ENCODE data around the gene IKZF4.
"Not testable (repeated sequence)": the region's sequence is repeated elsewhere in the genome, so short reads cannot be mapped to it uniquely, and the experiment has no call there.

The IKZF4 gene

GRCh38 chr12:56040151-56040550 lies 19.3 kb downstream of the IKZF4 start:
- DNase-seq (ENCODE audit: low spot score), result no peak

DNA sequence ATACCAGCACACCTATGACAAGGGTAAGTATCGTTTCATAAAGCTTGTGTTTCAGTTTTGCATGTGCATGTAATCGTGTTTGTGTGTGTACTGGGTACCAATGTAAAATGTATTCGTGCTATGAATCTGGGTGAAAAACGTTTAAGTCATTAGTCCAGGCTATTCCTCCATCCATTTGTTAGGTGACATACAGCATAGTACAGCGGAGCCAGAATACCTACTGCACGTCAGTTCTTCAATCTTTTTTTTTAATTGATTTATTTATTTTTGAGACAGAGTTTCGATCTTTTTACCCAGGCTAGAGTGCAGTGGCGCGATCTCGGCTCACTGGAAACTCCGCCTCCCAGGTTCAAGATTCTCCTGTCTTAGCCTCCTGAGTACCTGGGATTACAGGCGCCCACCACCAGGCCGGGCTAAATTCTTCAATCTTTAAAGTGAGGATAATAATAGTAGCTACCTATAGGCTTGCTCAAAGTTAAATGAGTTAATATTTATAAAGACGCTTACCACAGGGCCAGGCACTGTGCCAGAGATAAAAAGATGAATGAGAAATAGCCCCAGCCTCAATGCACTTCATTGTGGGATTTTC lies 20.2 kb downstream of the IKZF4 start:
- DNase-seq (ENCODE audit: low spot score), result no peak

DNA sequence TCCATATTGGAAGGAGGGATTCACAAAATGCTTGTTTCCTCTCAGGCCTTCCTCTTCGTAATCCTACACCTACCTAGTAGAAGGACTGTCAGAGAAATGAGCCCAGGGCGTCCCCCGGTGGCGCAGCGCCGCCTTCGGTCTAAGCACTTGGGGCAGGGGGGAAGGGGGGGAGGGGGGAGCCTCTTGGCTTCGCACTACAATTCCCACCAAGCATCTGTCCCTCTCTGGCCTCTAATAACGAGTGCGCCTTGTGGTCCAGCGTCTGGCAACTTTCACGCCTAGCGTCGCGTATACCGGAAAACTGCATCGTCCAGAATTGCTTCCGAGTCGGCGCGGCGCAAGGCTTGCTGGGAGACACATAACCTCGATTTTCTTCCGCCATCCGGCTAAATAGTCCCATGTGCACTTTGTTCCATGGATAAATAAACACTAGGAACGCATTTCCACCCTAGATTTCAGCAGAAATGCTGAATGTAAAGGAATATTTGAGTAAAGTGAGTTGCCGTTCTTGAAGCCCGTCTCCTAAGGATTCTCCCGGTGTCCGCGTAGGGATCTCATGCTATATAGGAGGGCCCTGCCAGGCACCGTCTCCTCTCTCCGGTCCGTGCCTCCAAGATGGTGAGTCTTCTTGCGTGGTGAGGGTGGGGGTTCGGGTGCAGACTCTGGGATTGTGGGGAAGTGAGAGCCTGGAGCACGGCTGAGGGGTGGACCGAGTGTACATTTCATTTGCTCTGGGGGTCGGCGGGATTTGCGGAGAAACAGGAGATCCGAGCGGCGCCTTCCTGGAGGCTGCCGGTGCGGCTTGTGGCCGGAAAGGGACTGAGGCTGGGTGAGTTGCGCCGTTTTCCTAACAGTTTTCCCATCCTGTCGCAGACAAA lies 20.9 kb downstream of the IKZF4 start, which contains the start of gene RPS26:
RPS26 (plus strand) TSS at position 367 of the 878 bp plus-strand sequence; CDS start at position 616, 249 bp downstream.
- peak; percentile 99 for DNase-seq (ENCODE audit: low spot score)

GRCh38 chr12:56042430-56042813 lies 21.6 kb downstream of the IKZF4 start:
- DNase-seq (ENCODE audit: low spot score), result not testable (repeated sequence)

GRCh38 chr12:56042843-56043242 lies 22.0 kb downstream of the IKZF4 start:
- DNase-seq (ENCODE audit: low spot score), result no peak

DNA sequence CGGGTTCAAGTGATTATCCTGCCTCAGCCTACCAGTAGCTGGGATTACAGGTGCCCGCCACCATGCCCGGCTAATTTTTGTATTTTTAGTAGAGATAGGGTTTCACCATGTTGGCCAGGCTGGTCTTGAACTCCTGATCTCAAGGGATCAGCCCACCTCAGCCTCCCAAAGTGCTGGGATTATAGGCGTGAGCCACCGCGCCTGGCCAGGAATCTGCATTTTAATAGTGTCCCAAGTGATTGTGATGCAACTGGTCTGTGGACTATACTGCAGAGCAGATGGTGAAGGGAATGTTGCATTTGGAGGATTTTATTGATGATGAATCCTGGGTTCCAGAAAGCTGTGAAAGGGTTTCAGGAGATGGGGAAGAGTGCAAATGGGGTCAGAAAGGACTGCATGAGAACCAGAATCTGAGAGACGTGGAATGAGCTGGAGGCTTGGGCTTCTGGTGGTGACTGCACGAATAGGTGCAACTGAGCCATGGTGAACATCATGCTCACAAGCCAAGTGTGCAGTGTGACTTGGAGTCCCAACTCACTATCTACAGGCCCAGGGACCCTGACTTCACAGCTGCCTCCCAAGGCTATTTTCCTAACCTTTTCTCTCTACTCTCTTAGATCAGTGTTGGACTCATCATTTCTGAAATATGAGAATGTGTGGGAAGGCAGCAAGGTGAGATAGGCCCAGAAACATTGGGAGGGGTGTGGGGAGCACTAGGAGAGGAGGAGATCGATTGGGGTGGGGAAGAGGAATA lies 25.4 kb downstream of the IKZF4 start:
- DNase-seq (ENCODE audit: low spot score), result peak; percentile 50

GRCh38 chr12:56053407-56053893 lies 32.6 kb downstream of the IKZF4 start:
- DNase-seq (ENCODE audit: low spot score), result no peak

GRCh38 chr12:56059964-56060363 lies 39.1 kb downstream of the IKZF4 start:
- not testable (repeated sequence) for DNase-seq (ENCODE audit: low spot score)

DNA sequence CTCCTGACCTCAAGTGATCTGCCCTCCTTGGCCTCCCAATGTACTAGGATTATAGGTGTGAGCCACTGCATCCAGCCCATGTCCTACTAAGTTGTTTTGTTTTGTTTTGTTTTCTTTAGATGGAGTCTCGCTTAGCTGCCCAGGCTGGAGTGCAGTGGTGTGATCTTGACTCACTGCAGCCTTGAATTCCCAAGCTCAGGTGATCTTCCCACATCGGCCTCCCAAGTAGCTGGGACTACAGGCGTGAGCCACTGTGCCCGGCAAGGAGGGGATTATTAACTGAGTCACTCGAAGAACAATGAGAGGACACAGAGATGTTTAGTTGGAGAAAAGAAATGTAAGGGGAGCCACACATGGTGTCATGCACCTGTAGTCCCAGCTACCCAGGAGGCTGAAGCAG lies 41.1 kb downstream of the IKZF4 start:
- DNase-seq (ENCODE audit: low spot score), result no peak

- no peak for DNase-seq (ENCODE audit: low spot score)
These were observed 42.2 kb downstream of the IKZF4 start for GRCh38 chr12:56062996-56063395.

- DNase-seq (ENCODE audit: low spot score), result no peak
These were observed 50.8 kb downstream of the IKZF4 start for GRCh38 chr12:56071648-56072047.

DNA sequence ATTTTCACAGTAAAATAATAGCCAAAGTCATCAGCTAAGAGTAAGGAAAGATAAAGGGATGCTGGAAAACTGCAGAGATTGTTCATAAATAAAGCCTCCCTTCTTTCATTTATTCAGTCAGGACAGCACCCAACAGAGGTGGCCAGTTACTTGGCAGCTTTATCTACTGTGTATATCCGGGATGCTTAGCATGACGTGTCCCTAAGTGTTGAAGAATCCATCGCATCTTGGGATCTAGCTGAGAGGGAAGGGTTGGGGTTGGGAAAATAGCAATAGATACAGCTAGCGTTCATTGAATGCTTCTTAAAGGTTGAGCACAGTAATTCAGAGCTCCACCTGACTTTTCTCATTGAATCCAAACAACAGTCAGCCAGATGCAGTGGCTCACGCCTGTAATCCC lies 53.6 kb downstream of the IKZF4 start:
- no peak for DNase-seq (ENCODE audit: low spot score)

DNA sequence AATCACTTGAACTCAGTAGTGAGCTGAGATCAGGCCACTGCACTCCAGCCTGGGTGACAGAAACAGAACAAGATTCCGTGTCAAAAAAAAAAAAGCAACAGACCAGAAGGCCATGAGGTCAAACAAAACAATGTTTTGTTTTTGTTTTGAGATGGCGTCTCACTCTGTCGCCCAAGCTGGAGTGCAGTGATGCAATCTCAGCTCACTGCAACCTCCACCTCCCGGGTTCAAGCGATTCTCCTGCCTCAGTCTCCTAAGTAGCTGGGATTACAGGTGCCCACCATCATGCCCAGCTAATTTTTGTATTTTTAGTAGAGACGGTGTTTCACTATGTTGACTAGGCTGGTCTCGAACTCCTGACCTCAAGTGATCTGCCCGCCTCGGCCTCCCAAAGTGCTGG lies 57.1 kb downstream of the IKZF4 start:
- DNase-seq (ENCODE audit: low spot score), result not testable (repeated sequence)

DNA sequence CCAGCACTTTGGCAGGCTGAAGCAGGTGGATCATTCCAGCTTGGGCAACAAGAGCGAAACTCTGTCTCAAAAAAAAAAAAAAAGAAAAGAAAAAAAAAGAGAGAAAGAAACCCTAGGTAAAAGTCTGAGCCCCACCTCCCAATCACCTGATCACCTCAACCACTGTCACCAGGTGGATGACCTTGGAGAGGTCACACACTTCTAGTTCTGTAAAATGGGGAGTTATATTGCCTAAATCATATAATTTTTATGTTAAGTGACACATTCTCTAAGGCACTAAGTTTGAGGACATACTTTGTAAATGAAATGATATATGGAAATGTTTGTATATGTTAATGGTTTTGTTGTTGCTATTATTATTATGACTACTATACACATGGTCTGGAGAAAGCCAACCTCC lies 57.6 kb downstream of the IKZF4 start:
- no peak for DNase-seq (ENCODE audit: low spot score)

GRCh38 chr12:56078931-56079722 lies 58.3 kb downstream of the IKZF4 start:
- DNase-seq (ENCODE audit: low spot score), result peak; percentile 68

GRCh38 chr12:56079723-56080555 lies 59.1 kb downstream of the IKZF4 start, which contains the start of gene ERBB3:
Gene ERBB3 (plus strand): TSS chr12:56080165. CDS start chr12:56080301, 136 bp downstream.
- DNase-seq (ENCODE audit: low spot score), result peak; percentile 58

DNA sequence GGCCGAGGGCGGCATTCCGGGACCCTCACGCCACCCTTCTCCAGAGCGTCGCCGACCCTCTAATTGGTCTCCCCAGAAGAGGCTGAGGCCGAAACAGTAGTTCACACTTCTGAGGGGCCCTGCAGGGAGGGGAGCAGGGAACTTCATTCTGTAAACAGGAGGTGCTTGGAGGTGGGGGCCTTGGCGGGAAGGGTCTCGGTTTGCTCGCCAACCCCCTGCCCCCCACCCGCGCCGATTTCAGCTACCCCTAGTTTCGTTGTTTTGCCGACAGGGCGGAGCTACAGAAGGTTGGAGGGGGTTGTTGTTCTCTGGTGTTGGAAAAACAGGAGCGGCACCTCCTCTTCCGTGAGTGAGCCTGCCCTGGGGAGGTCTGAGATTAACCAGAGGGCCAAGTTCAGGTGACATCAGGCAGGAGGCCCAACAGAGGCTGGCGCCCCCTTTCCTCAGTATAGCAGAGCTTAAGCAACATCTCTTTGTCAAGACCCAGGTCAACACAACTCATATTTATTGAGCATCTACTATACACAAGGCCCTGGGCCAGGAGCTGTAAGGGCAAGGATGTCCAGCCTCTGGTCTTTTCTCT lies 59.8 kb downstream of the IKZF4 start:
- DNase-seq (ENCODE audit: low spot score), result no peak

GRCh38 chr12:56081393-56082347 lies 60.8 kb downstream of the IKZF4 start:
- no peak for DNase-seq (ENCODE audit: low spot score)

GRCh38 chr12:56082382-56082781 lies 61.5 kb downstream of the IKZF4 start:
- no peak for DNase-seq (ENCODE audit: low spot score)

Measured in cerebellar cortex (tissue), 1 donor.